HS-5 (cell line): ENCODE results near the gene PTPRE.

Experiments used
- DNase-seq: peaks from one replicate; pipeline ENCODE4 v3.0.0-alpha.2; 2012; ENCODE audit warnings: low read depth

PTPRE gene

DNA sequence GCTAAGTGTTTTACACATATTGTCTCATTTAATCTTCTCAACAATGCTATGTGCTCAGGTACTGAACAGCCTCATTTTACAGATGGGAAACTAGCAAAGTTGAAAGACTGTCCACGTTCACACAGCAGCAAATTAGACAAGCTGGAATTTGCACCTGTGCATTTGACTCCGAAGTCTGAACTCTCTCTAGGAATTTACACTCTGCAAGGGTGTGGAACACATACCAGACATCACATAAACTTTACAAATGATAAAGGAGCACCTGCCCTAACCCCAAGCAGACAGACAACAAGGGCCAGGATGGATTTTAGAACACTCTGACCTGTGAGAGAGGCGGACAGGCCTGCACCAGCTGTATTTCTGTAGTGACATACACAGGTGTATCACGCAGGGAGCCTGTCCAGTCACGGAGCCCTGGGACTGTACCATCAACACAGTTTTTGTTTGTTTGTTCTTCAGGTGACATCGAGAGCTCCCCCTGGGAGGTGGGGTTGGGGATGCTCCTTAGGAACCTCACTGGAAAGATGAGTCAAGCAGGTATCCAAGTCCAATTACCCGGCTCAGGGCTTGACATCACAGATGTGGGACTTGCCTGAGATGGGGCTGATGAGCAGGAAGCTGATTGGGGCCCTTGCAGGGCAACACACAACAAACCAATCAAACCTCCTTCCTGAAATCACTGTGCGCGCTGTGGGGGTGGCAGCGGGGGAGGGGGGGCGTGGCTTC is 188.3 kb downstream of the PTPRE start:
- no peak for DNase-seq

DNA sequence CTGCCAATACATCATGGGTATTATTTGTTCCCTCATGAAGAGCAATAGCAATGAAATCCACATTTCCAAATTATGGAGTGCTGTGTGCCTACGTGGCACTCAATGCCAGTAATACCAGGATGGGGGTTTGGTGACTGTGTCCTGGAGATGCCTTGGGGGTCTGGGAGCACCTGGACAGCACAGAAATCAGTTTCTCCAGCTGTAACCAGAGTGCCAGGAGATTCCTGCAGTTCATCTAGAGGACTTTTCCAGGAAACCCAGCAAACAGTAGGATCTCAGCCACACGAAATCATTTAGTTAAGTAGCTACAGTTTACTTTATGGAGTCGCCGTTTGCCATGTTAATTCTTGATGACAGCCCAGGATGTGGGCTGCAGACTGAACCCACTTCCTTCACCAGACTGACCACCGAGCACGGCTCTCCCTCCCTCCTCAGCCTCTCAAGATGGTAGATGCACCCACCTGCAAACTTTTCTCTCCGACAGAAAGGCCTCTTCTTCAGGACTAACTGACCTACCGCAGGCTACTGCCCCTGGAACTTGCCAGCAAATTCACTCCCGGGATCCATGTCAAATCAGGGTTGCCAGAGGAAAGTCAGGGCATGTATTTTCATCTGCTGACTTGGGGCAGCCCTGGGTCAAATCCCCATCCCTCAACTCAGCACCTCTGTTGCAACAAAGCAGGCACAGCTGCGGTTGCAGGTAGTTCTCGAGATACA is 189.0 kb downstream of the PTPRE start:
- DNase-seq = no peak

DNA sequence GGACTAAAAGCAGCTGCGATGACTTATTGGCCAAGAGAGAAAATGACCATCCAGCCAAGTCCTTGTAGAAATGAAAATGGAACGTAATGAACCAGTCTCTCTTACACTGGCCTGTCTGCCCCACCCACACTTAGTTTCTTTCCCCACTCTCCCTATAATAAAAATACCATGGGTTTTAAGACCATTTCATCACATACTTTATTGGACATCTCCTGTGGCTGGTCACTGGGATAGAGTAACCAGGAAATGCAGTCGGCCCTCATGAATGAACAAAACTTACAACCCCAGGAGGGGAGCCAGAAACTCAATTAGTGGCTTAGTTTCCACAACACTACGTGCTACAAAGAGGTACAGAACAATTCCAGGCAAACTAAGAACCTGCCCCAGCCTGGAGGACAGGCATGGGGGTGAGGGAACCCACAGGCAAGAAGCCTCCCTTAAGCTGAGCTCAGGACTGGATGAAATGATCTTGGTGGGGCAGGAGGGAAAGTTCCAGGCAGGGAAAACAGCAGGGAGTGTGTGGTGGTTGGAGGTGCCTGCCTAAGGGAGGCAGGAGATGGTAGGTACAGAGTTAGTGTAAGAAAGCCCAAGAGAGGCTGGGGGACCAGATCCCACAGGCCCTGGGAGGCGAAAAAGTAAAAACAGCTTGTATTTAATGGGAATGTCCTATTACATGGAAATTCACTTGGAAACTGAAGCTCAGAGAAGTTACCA is 189.7 kb downstream of the PTPRE start:
- no peak for DNase-seq

DNA sequence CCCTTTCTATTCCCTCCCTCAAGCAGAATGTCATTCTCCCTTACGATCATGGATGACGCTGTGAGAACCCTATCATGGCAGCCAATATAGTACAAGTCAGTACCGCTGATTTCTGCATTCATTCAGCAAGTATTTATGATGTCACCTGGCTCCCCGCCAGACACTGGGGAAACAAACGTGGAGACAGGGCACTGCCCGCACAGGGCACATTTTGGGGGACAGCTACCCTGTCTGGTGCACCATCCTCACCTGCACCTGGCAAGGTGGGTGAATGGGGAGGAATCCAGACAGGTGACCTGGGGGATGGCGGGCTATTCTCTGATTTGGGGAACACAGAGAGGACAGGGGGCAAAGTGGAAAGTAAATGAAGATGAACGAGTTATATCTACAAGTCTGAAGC is 190.9 kb downstream of the PTPRE start:
- DNase-seq = no peak

DNA sequence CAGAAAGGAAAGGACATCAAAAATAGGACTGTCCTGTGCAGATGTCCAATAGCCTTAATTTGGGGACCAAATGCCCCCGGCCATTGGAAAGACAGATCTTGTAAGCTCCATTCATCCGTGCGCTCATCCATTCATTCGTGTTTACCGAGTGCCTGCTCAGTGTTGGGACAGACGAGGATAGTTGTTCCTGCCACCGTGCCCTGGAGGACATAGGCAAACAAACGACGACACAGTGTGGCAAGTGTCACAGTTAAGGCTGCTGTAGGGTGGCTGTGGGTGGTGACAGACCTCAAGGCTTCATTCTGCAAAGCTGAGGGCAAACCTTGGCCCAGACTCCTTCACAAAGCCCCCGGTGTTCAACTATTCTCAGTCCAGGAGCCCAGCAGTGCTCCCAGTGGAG is 191.7 kb downstream of the PTPRE start:
- no peak for DNase-seq

DNA sequence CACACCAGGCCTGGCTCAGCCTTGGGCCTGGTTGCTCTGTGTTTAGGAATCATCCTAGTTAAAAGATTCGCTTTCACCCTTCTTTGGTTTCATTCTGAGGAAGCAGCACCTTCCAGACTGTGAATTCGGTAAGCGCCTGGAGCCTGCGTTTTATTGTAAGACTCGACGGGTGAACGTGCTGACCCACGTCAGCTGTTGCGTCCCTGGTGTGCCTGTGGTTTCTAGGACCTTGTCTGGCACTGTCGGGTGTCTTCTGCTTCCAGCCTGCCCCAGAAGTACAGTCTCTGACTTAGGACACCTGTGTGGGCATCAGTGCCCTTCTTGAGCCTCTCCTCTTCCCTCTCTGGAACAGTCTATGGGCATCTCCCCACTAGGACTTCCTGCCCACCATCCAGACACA is 193.0 kb downstream of the PTPRE start:
- DNase-seq = no peak

DNA sequence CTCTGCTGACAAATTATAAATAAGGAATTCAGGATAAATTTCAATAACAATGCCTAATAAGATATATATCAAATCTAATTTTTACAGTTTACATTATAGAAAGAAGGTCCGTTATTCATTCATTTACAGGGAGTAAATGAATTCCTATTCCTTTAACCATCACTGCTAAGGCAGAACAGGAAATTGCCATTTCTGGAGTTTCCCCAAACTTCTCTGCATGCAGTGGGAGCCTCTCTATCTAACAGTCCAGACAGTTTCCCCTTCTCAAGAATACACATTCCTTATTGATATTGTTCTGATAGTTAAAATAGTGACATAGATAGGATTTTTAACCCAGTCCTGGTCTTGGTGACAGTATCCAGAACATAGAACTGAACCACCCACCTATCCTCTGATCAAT is 195.0 kb downstream of the PTPRE start:
- DNase-seq = no peak

DNA sequence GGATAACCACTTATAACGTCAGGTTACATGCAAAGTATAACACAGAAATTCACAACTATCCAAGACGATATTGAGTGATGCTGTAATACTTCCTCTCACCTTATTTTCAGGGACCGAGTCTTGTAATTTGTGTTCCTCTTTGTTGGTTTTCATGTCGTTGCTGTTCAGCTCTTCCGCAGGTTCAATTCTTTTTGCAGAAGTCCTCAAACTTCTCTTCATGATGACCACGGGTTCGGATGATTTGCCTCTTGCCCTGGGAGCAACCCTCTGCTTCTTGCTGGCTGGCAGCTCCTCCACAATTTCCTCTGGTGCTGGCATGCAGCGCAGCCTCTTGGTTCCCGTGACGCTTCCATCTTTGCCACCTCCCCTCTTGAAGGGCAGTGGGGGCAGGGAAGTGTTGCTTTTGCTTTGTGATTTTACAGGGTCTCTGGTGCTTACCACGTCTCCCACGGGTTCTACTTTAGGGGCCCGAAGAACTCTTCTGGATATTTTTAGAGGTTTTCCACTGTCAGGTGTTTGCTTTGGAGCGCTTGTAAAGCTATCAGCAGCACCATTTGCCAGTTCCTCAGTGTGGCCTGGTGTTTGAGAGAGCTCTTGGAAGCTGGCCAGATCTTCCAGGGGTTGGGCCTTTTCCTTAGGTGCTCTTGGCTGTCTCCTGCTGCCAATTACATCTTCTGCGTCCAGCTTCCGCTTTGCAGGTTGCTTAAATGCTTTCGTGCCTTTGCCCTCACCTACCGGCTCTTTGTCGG is 195.8 kb downstream of the PTPRE start:
- no peak for DNase-seq

DNA sequence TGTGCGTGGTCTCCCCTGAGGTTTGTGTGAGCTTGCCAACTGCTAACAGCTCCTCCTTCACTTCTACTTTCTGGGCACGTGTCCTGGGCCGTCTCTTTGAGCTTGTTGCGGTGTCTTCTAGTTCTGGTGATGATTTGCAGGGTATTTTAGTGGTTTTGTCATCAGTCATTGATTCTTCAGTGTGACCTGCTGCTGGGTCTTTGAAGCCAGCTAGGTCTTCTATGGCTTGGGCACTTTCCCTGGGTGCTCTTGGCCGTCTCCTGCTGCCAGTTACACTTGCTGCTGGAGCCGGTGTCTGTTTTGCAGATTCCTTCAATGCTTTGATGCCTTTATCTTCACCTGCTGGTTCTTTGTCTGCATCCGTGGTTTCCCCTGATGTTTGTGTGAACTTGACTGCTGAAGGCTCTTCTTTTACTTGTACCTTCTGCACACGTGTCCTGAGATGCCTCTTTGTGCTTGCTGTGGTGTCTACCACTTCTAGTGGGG is 196.4 kb downstream of the PTPRE start:
- no peak for DNase-seq

DNA sequence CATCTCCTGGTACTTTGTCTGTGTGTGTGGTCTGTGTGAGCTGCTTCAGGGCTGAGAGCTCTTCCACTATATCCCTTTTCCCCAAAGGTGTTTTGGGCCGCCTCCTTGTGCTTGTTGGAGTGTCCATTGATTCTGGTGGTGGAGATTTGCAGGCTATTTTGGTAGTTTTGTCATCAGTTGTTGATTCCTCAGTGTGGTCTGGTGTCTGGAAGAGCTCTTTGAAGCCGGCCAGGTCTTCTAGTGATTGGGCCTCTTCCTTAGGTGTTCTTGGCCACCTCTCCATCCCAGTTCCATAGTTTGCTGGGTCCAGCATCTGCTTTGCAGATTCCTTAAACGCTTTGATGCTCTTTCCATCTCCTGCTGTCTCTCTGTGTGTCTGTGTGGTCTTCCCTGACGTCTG is 198.5 kb downstream of the PTPRE start:
- DNase-seq = no peak

DNA sequence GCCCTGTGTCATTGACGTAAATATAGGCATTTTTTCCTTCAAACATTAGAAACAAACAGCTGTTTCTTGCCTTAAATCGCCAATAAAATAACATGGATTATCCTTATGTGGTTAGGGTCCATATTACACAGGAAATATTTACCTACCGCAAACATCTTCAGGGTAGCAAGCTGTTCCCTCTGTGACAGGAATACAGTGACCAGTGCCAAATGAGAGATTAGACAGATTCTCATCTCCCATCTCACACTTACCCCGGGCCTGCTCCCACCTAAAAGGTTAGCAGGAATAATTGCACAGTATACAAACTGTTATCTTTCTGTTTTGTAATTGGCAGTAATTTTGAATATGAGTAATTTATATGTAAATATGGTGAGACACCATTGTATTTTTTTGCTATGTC is 202.8 kb downstream of the PTPRE start:
- DNase-seq = no peak

DNA sequence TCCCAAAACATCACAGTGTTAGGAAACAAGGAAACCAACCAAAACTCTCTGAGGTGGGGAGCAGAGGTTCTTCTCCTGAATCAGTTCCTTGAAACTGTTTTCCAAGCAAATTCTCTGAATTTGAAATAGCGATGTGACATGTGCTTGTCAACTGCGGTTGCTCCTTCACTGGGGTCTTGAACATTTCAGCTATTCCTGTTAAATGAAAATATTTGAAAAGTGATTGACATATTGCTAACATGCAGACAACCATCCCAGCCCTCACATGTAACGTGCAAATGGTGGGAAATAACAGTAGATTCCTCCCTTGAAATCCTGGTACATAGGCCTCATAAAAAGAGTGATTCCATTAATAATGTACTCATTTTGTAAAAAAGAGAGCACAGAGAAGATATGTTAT is 203.4 kb downstream of the PTPRE start:
- no peak for DNase-seq

DNA sequence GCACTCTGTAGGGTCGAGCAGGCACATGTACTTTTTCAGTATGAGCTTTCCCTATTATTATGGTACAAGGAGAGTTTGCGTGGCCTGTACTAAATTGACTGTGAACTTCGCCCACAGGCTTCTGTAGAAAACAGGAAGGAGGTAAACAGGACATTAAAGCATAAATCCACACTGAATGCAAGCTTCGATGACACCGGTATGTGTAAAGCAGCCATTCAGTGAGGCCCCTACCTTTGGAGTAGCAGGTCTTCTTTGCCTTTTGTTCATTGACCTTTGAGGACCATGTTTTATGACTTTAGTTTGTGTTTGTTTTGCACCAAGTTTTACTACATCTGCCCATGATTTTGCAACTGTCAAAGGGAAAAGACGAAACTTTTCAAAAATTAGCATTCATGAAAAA is 204.8 kb downstream of the PTPRE start:
- no peak for DNase-seq

DNA sequence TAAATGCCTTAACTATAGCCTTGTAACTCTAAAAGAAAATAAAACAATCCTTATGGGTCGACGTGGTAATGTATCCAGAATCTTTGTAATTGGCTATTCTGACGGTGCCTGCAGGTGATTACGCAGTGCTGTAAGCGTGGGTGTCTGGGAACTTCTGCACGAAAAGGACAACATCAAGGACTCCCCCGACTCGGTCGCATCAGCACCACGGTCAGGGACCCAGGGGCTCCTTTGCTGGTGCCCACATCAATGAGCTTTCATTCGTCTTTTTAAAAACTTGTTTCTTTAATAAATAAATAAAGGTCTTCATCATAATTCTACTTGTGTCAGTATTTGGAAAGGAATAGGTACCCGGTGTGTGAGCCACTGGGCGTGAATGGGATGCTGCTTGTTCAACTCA is 206.1 kb downstream of the PTPRE start:
- DNase-seq = no peak

DNA sequence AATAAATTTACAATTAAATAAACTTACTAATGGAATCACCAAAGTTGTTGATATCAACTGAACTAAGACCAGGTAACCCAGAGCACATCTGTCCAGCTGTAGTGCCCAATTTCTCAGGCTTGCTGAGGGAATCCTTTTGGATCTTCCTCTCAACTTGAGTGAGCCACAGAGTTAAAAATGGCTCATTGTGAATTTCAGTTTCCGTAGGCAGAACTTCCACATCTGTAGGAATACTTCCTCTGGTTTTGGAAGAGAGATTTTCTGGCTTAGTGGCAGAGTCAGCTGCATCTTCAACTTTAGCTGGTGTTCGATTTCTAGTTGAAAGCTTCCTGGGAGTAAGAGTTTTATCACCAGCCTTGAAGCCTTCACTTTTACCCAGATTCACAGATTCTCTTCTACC is 208.0 kb downstream of the PTPRE start:
- DNase-seq = no peak

DNA sequence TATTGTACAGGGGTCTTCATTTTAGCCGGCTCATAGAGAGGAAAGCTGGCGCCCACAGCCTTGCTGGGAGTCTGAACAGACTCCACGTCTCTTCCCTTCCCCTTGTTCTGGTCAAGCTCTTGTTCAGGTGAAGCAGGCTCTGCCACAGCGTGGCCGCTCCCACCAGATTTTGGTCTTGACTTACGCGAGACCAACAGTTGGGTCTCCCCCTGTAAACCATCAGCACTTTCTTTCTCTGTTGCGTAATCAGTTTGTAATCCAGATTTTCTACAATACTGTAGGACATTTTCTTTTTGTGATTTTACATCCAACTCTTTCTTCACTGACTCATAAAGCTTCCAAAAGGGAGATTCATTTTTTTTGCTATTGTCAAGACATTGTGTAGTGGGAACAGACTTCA is 208.5 kb downstream of the PTPRE start:
- DNase-seq = no peak

DNA sequence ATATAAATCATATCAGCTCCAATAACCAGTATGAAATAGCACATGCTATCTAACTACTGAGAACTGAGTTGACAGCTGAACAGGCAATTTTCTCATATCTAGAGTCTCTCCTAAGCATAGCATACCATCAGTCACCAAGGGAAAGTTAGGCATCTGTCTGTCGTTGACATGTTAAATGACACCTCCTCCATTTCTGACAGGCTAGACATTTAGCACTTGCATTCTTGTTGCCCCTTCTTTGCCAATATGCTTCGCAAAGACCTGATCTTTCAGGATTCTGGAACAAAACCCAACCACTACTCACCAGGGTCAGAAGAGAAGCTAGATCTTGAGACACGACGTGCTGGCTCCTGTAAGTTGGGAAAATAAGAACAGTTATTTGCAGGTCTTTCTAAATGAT is 209.3 kb downstream of the PTPRE start:
- no peak for DNase-seq

DNA sequence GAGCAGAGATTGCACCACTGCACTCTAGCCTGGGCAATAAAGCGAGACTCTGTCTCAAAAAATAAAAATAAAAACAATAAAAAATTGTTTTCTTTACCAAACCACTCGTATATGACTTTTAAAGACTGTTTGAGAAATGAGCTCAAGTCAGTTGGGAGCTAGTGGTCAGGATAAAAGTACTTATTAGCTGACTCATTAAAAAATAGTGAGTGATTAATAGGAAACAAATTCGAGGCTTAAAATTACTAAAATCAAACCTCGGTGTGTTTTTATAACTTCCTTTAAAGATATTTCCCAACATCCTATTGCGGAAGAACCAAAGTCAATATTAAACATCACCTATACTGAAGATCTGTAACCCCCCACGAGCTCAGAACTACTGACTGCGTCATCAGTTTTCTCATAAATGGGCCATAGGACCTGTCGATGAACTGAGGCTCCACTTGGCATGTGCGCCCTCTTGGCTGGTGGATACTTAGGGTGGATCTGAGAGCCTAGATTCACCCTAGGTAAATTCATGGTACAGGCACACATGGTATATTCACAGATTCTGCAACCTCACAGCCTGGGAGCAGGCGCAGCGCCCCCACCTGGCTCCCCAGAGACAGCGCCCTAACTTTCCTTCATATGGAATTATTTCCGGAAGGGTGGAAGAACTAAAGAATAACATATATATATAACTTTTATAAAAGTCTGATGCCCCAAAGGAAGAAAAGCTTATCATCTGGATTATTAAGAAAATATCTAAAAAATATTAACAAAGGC is 210.1 kb downstream of the PTPRE start:
- DNase-seq = no peak

DNA sequence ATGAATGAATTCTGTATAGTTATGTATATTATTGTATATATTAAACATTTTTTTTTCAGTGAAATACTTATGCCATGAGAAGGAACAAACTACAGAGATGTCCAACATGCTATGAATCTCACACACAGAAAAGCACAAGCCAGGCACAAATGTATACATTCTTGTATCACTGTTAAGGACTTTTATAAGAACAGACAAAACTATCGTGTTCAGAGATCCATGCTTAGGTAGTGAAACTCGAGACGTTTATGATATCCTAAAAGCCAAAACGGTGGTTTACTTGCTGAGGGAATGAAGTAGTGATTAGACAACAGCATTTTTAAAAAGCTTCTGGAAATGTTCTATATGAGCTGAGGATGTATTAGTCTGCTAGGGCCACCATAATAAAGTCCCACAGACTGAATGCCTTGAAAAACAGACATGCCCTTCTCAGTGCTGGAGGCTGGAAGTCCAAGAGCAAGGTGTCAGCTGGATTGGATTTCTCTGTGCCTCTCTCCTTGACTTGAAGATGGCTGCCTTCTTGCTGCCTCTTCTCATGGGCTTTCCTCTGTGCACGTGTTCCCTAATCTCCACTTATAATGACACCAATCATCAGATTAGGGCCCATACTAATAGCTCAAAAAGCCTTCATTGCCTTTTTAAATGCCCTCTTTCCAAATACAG is 215.0 kb downstream of the PTPRE start:
- DNase-seq = no peak

DNA sequence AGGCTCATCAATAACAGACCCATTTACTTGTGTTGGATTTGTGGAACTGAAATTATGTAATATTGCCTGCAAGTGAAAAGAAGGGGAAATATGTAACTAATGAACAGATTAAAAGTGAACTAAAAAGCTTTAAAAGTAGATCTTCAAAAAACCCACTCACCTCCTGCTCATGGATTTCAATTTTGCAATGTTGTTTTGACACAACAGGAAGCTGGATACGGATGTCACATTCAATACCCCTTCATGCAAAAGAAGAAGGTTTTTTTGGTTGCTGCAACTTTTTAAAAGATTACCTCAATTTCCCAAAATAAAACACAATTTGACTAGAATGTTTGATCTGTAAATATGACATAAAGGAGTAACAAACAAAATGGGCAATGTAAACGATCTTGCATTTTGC is 216.0 kb downstream of the PTPRE start:
- DNase-seq = no peak

DNA sequence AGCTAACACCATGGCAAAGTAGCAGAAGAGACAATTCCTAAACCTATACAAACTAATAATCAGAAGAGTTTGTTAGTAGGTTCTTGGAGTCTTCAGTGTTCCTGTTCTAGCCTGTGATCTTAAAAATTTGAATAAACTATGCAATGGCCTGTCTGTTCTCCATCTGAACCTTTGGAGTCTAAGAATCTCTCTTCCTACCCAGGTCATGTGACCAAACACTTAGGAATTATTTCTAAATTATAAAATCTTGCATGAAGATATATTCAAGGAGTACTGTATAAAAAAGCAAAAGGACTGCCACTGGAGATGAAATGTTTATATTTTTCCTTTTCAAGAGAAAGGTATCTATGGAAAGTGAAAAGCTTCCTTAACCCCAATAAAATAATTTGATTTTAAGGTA is 216.9 kb downstream of the PTPRE start:
- no peak for DNase-seq
